IMR-90 (cell line): ENCODE results near the gene IGFBP1. TPM values are rescaled to one million over a fixed set of nuclear protein-coding genes. Genes with fewer than 3 reads are reported as not detected.

Source experiments
- ATAC-seq: fragments of 200-7000 bp; cut with Tn5 transposase; 2 replicates; pipeline ENCODE4 v1.9.1; 2020; ENCODE audit warnings: low read depth, mild to moderate bottlenecking, moderate library complexity
- BruUV-seq: library from RNA; stranded (reverse); fragments of 400-500 nt; replicated peaks from 2 replicates; lab custom pipeline; 2021; lab: Mats Ljungman, UMichigan
- CTCF ChIA-PET: fragments of 300-600 bp; formaldehyde crosslinking; extraction: SDS; loops from one replicate; lab custom pipeline; 2021; ENCODE audit warnings: antibody characterized with exemption; lab: Yijun Ruan, JAX
- POLR2A ChIA-PET: fragments of 300-600 bp; sonication (Branson Sonifier 250); formaldehyde crosslinking; loops from one replicate; lab custom pipeline; 2022; ENCODE audit warnings: antibody characterized with exemption; ENCODE audit not compliant: unreplicated experiment; lab: Charles Lee
- DNase-seq: peaks from one replicate; pipeline ENCODE4 v3.0.0; 2013
- H2AFZ ChIP-seq: replicated peaks from 2 replicates; pipeline ENCODE3; 2013; ENCODE audit warnings: low read length, mild to moderate bottlenecking; ENCODE audit not compliant: poor library complexity
- H2AK5ac ChIP-seq: 2 replicates; pipeline ENCODE4 v1.6.1; 2013; ENCODE audit warnings: low read depth, low read length, inconsistent platforms
- H2AK9ac ChIP-seq: replicated peaks from 2 replicates; pipeline ENCODE3; 2013; ENCODE audit warnings: mild to moderate bottlenecking, low read depth, low read length, moderate library complexity; ENCODE audit not compliant: poor library complexity
- H2BK120ac ChIP-seq: 2 replicates; pipeline ENCODE4 v1.6.1; 2013; ENCODE audit warnings: low read depth, low read length, inconsistent platforms
- H2BK15ac ChIP-seq: 3 replicates; pipeline ENCODE4 v1.6.1; 2013; ENCODE audit warnings: low read depth, low read length, inconsistent platforms
- H2BK20ac ChIP-seq: 2 replicates; pipeline ENCODE4 v1.6.1; 2013; ENCODE audit warnings: low read depth, mild to moderate bottlenecking, inconsistent platforms, low read length, moderate library complexity
- H2BK5ac ChIP-seq: 2 replicates; pipeline ENCODE4 v1.6.1; 2013; ENCODE audit warnings: mild to moderate bottlenecking, low read depth, low read length, inconsistent platforms; ENCODE audit not compliant: poor library complexity, severe bottlenecking
- H3K14ac ChIP-seq: replicated peaks from 2 replicates; pipeline ENCODE4 v1.6.1; 2013; ENCODE audit warnings: low read depth, low read length, inconsistent platforms
- H3K18ac ChIP-seq: 2 replicates; pipeline ENCODE4 v1.6.1; 2013; ENCODE audit warnings: low read depth, low read length, control low read depth
- H3K23ac ChIP-seq: 2 replicates; pipeline ENCODE4 v1.6.1; 2013; ENCODE audit warnings: low read depth, low read length, inconsistent platforms
- H3K27ac ChIP-seq: 2 replicates; pipeline ENCODE4 v1.5.1; 2013; ENCODE audit warnings: mild to moderate bottlenecking, control low read depth, low read length; ENCODE audit not compliant: insufficient read depth
- H3K27me3 ChIP-seq: 2 replicates; pipeline ENCODE4 v1.6.1; 2013; ENCODE audit warnings: low read length; ENCODE audit not compliant: control insufficient read depth, insufficient read depth
- H3K36me3 ChIP-seq: 2 replicates; pipeline ENCODE4 v1.6.1; 2013; ENCODE audit warnings: low read length, mixed read lengths; ENCODE audit not compliant: control insufficient read depth, insufficient read depth
- H3K4ac ChIP-seq: 2 replicates; pipeline ENCODE4 v1.6.1; 2013; ENCODE audit warnings: low read depth, low read length, inconsistent platforms
- H3K4me1 ChIP-seq: 2 replicates; pipeline ENCODE4 v1.6.1; 2013; ENCODE audit warnings: low read length, mixed read lengths; ENCODE audit not compliant: control insufficient read depth, insufficient read depth
- H3K4me2 ChIP-seq: 2 replicates; pipeline ENCODE4 v1.6.1; 2013; ENCODE audit warnings: low read depth, mild to moderate bottlenecking, control low read depth, low read length, moderate library complexity
- H3K4me3 ChIP-seq: 2 replicates; pipeline ENCODE4 v1.5.1; 2013; ENCODE audit warnings: low read depth, mild to moderate bottlenecking, control low read depth, low read length, moderate library complexity; ENCODE audit not compliant: insufficient read depth
- H3K56ac ChIP-seq: 2 replicates; pipeline ENCODE4 v1.6.1; 2013; ENCODE audit warnings: low read length, inconsistent platforms; ENCODE audit not compliant: insufficient read depth; ENCODE audit errors: extremely low read depth
- H3K79me1 ChIP-seq, 2 experiments: 2 replicates each; pipeline ENCODE4 v1.6.1; 2013; ENCODE audit warnings: low read length in 2 of 2, inconsistent platforms in 1 of 2, low read depth in 1 of 2
- H3K9ac ChIP-seq: 2 replicates; pipeline ENCODE4 v1.6.1; 2013; ENCODE audit warnings: low read depth, low read length, control low read depth
- H3K9me1 ChIP-seq: 2 replicates; pipeline ENCODE4 v1.6.1; 2013; ENCODE audit warnings: low read length, inconsistent platforms; ENCODE audit not compliant: insufficient read depth
- H3K9me3 ChIP-seq: 2 replicates; pipeline ENCODE4 v1.6.1; 2013; ENCODE audit warnings: low read length; ENCODE audit not compliant: control insufficient read depth, insufficient read depth
- H4K20me1 ChIP-seq: 2 replicates; pipeline ENCODE4 v1.6.1; 2013; ENCODE audit warnings: low read length, inconsistent platforms; ENCODE audit not compliant: insufficient read depth
- H4K5ac ChIP-seq: 2 replicates; pipeline ENCODE4 v1.6.1; 2013; ENCODE audit warnings: mild to moderate bottlenecking, low read depth, low read length, control low read depth
- H4K8ac ChIP-seq, 2 experiments: 2 replicates each; pipeline ENCODE4 v1.6.1; 2013; ENCODE audit warnings: low read depth in 2 of 2, low read length in 2 of 2, control low read depth in 1 of 2, inconsistent platforms in 1 of 2
- H4K91ac ChIP-seq: 2 replicates; pipeline ENCODE4 v1.6.1; 2013; ENCODE audit warnings: low read depth, low read length, inconsistent platforms; ENCODE audit not compliant: insufficient read depth
- CEBPB ChIP-seq: IDR thresholded peaks from 2 replicates; pipeline ENCODE4 v1.6.1; 2012; ENCODE audit warnings: low read depth, low read length, improper control_type of control experiment
- CHD1 ChIP-seq: IDR thresholded peaks from 2 replicates; pipeline ENCODE4 v1.6.1; 2012; ENCODE audit warnings: low read depth, low read length, improper control_type of control experiment
- FOS ChIP-seq: fragments of 150-350 bp; IDR thresholded peaks from 2 replicates; pipeline ENCODE4 v1.6.1; 2016; ENCODE audit warnings: low read depth, low read length
- MAFK ChIP-seq: IDR thresholded peaks from 2 replicates; pipeline ENCODE4 v1.6.1; 2012; ENCODE audit warnings: low read depth, low read length, improper control_type of control experiment
- MAZ ChIP-seq: IDR thresholded peaks from 2 replicates; pipeline ENCODE4 v1.6.1; 2012; ENCODE audit warnings: low read depth, mild to moderate bottlenecking, low read length, improper control_type of control experiment, moderate library complexity, borderline replicate concordance
- MXI1 ChIP-seq: IDR thresholded peaks from 2 replicates; pipeline ENCODE4 v1.6.1; 2012; ENCODE audit warnings: low read depth, mild to moderate bottlenecking, low read length, moderate library complexity, borderline replicate concordance
- NFE2L2 ChIP-seq: fragments of 150-350 bp; IDR thresholded peaks from 2 replicates; pipeline ENCODE4 v1.6.1; 2016; ENCODE audit warnings: low read depth, mild to moderate bottlenecking, low read length
- POLR2A ChIP-seq: IDR thresholded peaks from 2 replicates; pipeline ENCODE4 v1.6.1; 2012; ENCODE audit warnings: mild to moderate bottlenecking, low read depth, low read length
- RAD21 ChIP-seq: IDR thresholded peaks from 2 replicates; pipeline ENCODE4 v1.6.1; 2012; ENCODE audit warnings: low read length, improper control_type of control experiment
- RCOR1 ChIP-seq: IDR thresholded peaks from 2 replicates; pipeline ENCODE4 v1.6.1; 2012; ENCODE audit warnings: mild to moderate bottlenecking, low read length, improper control_type of control experiment; ENCODE audit not compliant: insufficient replicate concordance
- RFX5 ChIP-seq: IDR thresholded peaks from 2 replicates; pipeline ENCODE4 v1.8.0; 2012; ENCODE audit warnings: low read depth, mild to moderate bottlenecking, low read length, moderate library complexity
- SMC3 ChIP-seq: fragments of 150-350 bp; IDR thresholded peaks from 2 replicates; pipeline ENCODE4 v1.6.1; 2016; ENCODE audit warnings: low read depth, mild to moderate bottlenecking, antibody characterized with exemption, low read length, moderate library complexity
- WGBS, 2 experiments: methylation state at CpG; one replicate each; pipeline versions ENCODE4 v1.1.5 to v1.1.7; 2013; ENCODE audit warnings: missing lambda C conversion rate in 2 of 2; ENCODE audit not compliant: insufficient read length in 1 of 2; ENCODE audit errors: extremely low coverage in 2 of 2; 5-methylcytosine and 5-hydroxymethylcytosine counted together
- dilution Hi-C: fragments of 300-500 bp; cut with HindIII; formaldehyde crosslinking; loops from one replicate; pipeline ENCODE4 v1.14.3; 2018; ENCODE audit warnings: low sequenced_read_pairs; ENCODE audit not compliant: unreplicated experiment
- in situ Hi-C: fragments of 300-500 bp; cut with MboI; formaldehyde crosslinking; loops from 3 replicates; pipeline ENCODE4 v1.14.3; 2019; ENCODE audit warnings: low sequenced_read_pairs, inconsistent platforms, mixed read lengths
- intact Hi-C: fragments of 100-400 bp; cut with micrococcal nuclease; formaldehyde crosslinking; loops from 2 replicates; pipeline ENCODE4 v1.10.0; 2022
- polyA plus RNA-seq, 3 experiments: library from polyadenylated mRNA; depleted of rRNA; stranded (reverse); fragments of >200 nt; gene quantifications; 2 replicates each; pipeline ENCODE4 v1.2.3, GENCODE V29; 2012; ENCODE audit warnings: low replicate concordance in 1 of 3
- total RNA-seq: library from RNA; depleted of rRNA; stranded (reverse); fragments of >200 nt; gene quantifications from 2 replicates; pipeline ENCODE4 v1.2.3, GENCODE V29; 2012
- TF ChIP-seq, protein P1 (sequence below): fragments of 150-350 bp; IDR thresholded peaks from 2 replicates; pipeline ENCODE4 v1.6.1; 2016; ENCODE audit warnings: low read depth, mild to moderate bottlenecking, low read length, moderate library complexity, borderline replicate concordance
- TF ChIP-seq, protein P2 (sequence below): fragments of 150-350 bp; IDR thresholded peaks from 2 replicates; pipeline ENCODE4 v1.6.1; 2017; ENCODE audit warnings: mild to moderate bottlenecking, antibody characterized with exemption, low read length, low read depth
- TF ChIP-seq, protein P3 (sequence below): conservative IDR thresholded peaks from 2 replicates; pipeline ENCODE4 v1.5.1; 2012; ENCODE audit warnings: mild to moderate bottlenecking, low read depth, low read length, improper control_type of control experiment

IGFBP1 gene
- total and polyA plus RNA-seq, 2 of the 4 experiments (the other 2 are of a cell fraction) = not detected

DNA sequence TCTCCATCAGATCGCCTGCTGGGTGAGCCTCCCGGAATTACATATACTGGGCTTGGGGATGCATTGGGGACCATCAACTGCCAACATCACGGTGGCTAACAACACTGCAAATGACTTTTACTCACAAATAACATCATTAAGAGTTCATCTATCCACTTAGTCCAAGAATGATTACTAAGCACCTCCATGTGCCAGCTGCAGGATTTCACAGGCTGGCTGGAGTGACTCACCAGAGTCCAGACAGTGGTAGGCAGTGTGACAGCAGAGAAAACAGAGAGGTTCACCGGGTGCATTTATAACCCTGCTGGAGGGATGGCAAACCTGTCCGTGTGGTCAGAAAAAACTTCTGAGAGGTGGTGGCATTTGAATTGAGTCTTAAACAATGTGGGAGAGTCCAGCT is 36.0 kb downstream of the IGFBP1 start:
- 20% methylated on average over 2 of the region's 5 CpGs; no CpG with 5 or more reads in 1 of the 2 experiments for WGBS, 2 experiments
- no peak overlapping the region; the same call in 1 of the 2 replicates for H3K27ac ChIP-seq
- dilution Hi-C loops = no loop called here
- TF ChIP-seq RCOR1 (no peak), MAZ (no peak), CHD1 (no peak), SMC3 (peak; percentile 38), NFE2L2 (no peak), MAFK (peak; percentile 60), MXI1 (no peak), RFX5 (no peak), CEBPB (peak; percentile 32; the same call in 1 of the 2 replicates), POLR2A (no peak), RAD21 (peak; percentile 42; the same call in 1 of the 2 replicates), FOS (peak; percentile 86)
- TF ChIP-seq, protein P1, sequence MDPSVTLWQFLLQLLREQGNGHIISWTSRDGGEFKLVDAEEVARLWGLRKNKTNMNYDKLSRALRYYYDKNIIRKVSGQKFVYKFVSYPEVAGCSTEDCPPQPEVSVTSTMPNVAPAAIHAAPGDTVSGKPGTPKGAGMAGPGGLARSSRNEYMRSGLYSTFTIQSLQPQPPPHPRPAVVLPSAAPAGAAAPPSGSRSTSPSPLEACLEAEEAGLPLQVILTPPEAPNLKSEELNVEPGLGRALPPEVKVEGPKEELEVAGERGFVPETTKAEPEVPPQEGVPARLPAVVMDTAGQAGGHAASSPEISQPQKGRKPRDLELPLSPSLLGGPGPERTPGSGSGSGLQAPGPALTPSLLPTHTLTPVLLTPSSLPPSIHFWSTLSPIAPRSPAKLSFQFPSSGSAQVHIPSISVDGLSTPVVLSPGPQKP = no peak
- TF ChIP-seq, protein P2, sequence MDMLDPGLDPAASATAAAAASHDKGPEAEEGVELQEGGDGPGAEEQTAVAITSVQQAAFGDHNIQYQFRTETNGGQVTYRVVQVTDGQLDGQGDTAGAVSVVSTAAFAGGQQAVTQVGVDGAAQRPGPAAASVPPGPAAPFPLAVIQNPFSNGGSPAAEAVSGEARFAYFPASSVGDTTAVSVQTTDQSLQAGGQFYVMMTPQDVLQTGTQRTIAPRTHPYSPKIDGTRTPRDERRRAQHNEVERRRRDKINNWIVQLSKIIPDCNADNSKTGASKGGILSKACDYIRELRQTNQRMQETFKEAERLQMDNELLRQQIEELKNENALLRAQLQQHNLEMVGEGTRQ = no peak
- TF ChIP-seq, protein P3, sequence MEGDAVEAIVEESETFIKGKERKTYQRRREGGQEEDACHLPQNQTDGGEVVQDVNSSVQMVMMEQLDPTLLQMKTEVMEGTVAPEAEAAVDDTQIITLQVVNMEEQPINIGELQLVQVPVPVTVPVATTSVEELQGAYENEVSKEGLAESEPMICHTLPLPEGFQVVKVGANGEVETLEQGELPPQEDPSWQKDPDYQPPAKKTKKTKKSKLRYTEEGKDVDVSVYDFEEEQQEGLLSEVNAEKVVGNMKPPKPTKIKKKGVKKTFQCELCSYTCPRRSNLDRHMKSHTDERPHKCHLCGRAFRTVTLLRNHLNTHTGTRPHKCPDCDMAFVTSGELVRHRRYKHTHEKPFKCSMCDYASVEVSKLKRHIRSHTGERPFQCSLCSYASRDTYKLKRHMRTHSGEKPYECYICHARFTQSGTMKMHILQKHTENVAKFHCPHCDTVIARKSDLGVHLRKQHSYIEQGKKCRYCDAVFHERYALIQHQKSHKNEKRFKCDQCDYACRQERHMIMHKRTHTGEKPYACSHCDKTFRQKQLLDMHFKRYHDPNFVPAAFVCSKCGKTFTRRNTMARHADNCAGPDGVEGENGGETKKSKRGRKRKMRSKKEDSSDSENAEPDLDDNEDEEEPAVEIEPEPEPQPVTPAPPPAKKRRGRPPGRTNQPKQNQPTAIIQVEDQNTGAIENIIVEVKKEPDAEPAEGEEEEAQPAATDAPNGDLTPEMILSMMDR = no peak

More for the DNA sequence above, 36.0 kb downstream of the IGFBP1 start:
- Histone ChIP-seq H3K56ac (no peak overlapping the region), H2BK15ac (peak overlapping the region; percentile 90; the same call in 2 of the 3 replicates), H3K4me3 (no peak overlapping the region), H3K27me3 (no peaks in the 10 kb centered on the region), H3K4ac (peak overlapping the region; percentile 89), H3K18ac (peak overlapping the region; percentile 39; the same call in 1 of the 2 replicates), H3K23ac (0 out of 2 replicates have a peak overlapping the region, but pooled peaks have one; percentile 16), H3K9ac (no peak overlapping the region; the same call in 1 of the 2 replicates), H3K4me2 (no peak overlapping the region), H2AK5ac (peak overlapping the region; percentile 72), H2AFZ (no peak overlapping the region), H4K5ac (peak overlapping the region; percentile 44; the same call in 1 of the 2 replicates), H3K36me3 (no peaks in the 10 kb centered on the region), H2AK9ac (no peak overlapping the region), H2BK5ac (peak overlapping the region; percentile 61), H4K8ac (peak overlapping the region; percentile 46 to 78; a peak in 3 of 4 replicates), H4K20me1 (peaks cover 12% of the 10 kb centered on the region; the same call in 1 of the 2 replicates), H3K79me1 (peaks cover 5 to 11% of the 10 kb centered on the region in 2 experiments; a peak in 2 of 4 replicates), H3K9me3 (no peaks in the 10 kb centered on the region; the same call in 1 of the 2 replicates), H4K91ac (peak overlapping the region; percentile 94), H3K4me1 (peaks cover 10% of the 10 kb centered on the region; the same call in 1 of the 2 replicates), H2BK20ac (peak overlapping the region; percentile 62), H3K9me1 (peaks cover 11% of the 10 kb centered on the region), H3K14ac (peak overlapping the region; percentile 69; the same call in 1 of the 2 replicates), H2BK120ac (peak overlapping the region; percentile 84)
- ChIA-PET CTCF (interaction anchor here (0.6 to 1.3 kb wide), 2 partner anchors 10 to 486 kb away, joined by 3 to 4 read pairs; no protein-coding TSS in a partner anchor), POLR2A (no interaction called here)
- ATAC-seq (no peak), DNase-seq (peak; percentile 76)
- in situ Hi-C loops = loop anchor here (5.0 to 25.0 kb wide), 3 partner anchors 428 to 1163 kb away; no protein-coding TSS in a partner anchor
- BruUV-seq = no TSS peak
- intact Hi-C loops = loop anchor here (5.0 to 10.0 kb wide), 6 partner anchors 111 to 828 kb away; no protein-coding TSS in a partner anchor
